Retinal pigment epithelial cell (primary cell): ENCODE measurements around the gene DBN1.

ENCODE experiments used
- DNase-seq: peaks from one replicate; pipeline ENCODE4 v3.0.0-alpha.2; 2010; ENCODE audit warnings: low read depth
- H3K4me3 ChIP-seq: 2 replicates; pipeline ENCODE4 v1.5.1; 2011; ENCODE audit warnings: mild to moderate bottlenecking, low read length, control low read depth, moderate library complexity
- CTCF ChIP-seq: conservative IDR thresholded peaks from 2 replicates; pipeline ENCODE4 v1.5.1; 2011; ENCODE audit warnings: low read depth, low read length, control low read depth, inconsistent platforms

Gene DBN1

GRCh38 chr5:177509991-177510566 is 36.6 kb upstream of the DBN1 start:
- no peak for TF ChIP-seq CTCF
- no peak overlapping the region for H3K4me3 ChIP-seq
- no peak for DNase-seq

- H3K4me3 ChIP-seq, result peak within 1 kb of the TSS; percentile 5
- no peak for DNase-seq
- TF ChIP-seq CTCF, result no peak
These were observed 36.0 kb upstream of the DBN1 start, which contains the start of gene DOK3 for GRCh38 chr5:177509381-177509951. Gene DOK3 (minus strand): TSS chr5:177509826. CDS start chr5:177509540, 286 bp downstream.

GRCh38 chr5:177508837-177509236 is 35.4 kb upstream of the DBN1 start:
- no peak overlapping the region for H3K4me3 ChIP-seq

GRCh38 chr5:177508221-177508611 is 34.8 kb upstream of the DBN1 start:
- no peak for TF ChIP-seq CTCF
- DNase-seq, result no peak
- no peak overlapping the region for H3K4me3 ChIP-seq

More at GRCh38 chr5:177508837-177509236, 35.4 kb upstream of the DBN1 start:
- no peak for TF ChIP-seq CTCF
- DNase-seq, result no peak

- no peak overlapping the region for H3K4me3 ChIP-seq
These were observed 34.3 kb upstream of the DBN1 start for GRCh38 chr5:177507596-177508220.

GRCh38 chr5:177507165-177507564 is 33.7 kb upstream of the DBN1 start:
- DNase-seq, result no peak
- no peak overlapping the region for H3K4me3 ChIP-seq
- peak; percentile 34 for TF ChIP-seq CTCF

More at GRCh38 chr5:177507596-177508220, 34.3 kb upstream of the DBN1 start:
- TF ChIP-seq CTCF, result no peak
- no peak for DNase-seq

- TF ChIP-seq CTCF, result no peak
- no peak for DNase-seq
- no peak overlapping the region for H3K4me3 ChIP-seq
These were observed 31.6 kb upstream of the DBN1 start for GRCh38 chr5:177505075-177505474.
